ENCODE results near the gene AAMDC. TPM values are rescaled to one million over a fixed set of nuclear protein-coding genes. Genes with fewer than 3 reads are reported as not detected.
"Not testable (repeated sequence)": the region's sequence is repeated elsewhere in the genome, so short reads cannot be mapped to it uniquely, and the experiment has no call there.

Gene AAMDC
- total RNA-seq, 1 experiment from 2014 or later = 13.0 TPM

GRCh38 chr11:77851503-77851902 is 30.6 kb downstream of the AAMDC start:
- DNase-seq (ENCODE audit: unreplicated experiment) = no peak
- ChIA-PET POLR2A (no interaction called here), CTCF (no interaction called here)
- Mint-ChIP-seq H3K27ac (ENCODE audit: low read depth, unreplicated experiment) (no peak overlapping the region), H3K9me3 (ENCODE audit: unreplicated experiment) (no peaks in the 10 kb centered on the region), H3K27me3 (ENCODE audit: insufficient read depth, unreplicated experiment) (no peaks in the 10 kb centered on the region), H3K36me3 (ENCODE audit: insufficient read depth, unreplicated experiment) (peaks cover 40% of the 10 kb centered on the region), H3K4me1 (ENCODE audit: insufficient read depth, unreplicated experiment) (no peaks in the 10 kb centered on the region), H3K4me3 (ENCODE audit: unreplicated experiment) (no peak overlapping the region)
- no TSS peak for BruUV-seq (replicated peaks)
- intact Hi-C loops (cut with micrococcal nuclease) = no loop called here
- TF ChIP-seq CTCF (IDR thresholded peaks at IDR 0.05; ENCODE audit: unreplicated experiment) = no peak

GRCh38 chr11:77854838-77855237 is 33.9 kb downstream of the AAMDC start:
- CTCF ChIA-PET = interaction anchor here (0.5 kb wide), 1 partner anchor 11 kb away, joined by 3 read pairs; no protein-coding TSS in a partner anchor
- no peak for TF ChIP-seq CTCF (IDR thresholded peaks at IDR 0.05; ENCODE audit: unreplicated experiment)

GRCh38 chr11:77857906-77858457 is 37.0 kb downstream of the AAMDC start:
- H3K4me3 Mint-ChIP-seq (ENCODE audit: unreplicated experiment); H3K27ac Mint-ChIP-seq (ENCODE audit: low read depth, unreplicated experiment); H3K4me1 Mint-ChIP-seq (ENCODE audit: insufficient read depth, unreplicated experiment); H3K9me3 Mint-ChIP-seq (ENCODE audit: unreplicated experiment); POLR2A ChIA-PET; H3K27me3 Mint-ChIP-seq (ENCODE audit: insufficient read depth, unreplicated experiment); intact Hi-C loops (cut with micrococcal nuclease); DNase-seq (ENCODE audit: unreplicated experiment); BruUV-seq (replicated peaks): not testable (repeated sequence)
- peaks cover 38% of the 10 kb centered on the region for H3K36me3 Mint-ChIP-seq (ENCODE audit: insufficient read depth, unreplicated experiment)
- CTCF ChIA-PET = interaction anchor here (0.6 to 0.7 kb wide), 2 partner anchors 9 to 28 kb away, joined by 3 read pairs; no protein-coding TSS in a partner anchor

More at GRCh38 chr11:77854838-77855237, 33.9 kb downstream of the AAMDC start:
- Mint-ChIP-seq H3K4me1 (ENCODE audit: insufficient read depth, unreplicated experiment) (no peaks in the 10 kb centered on the region), H3K4me3 (ENCODE audit: unreplicated experiment) (no peak overlapping the region), H3K36me3 (ENCODE audit: insufficient read depth, unreplicated experiment) (peaks cover 36% of the 10 kb centered on the region), H3K27ac (ENCODE audit: low read depth, unreplicated experiment) (no peak overlapping the region), H3K9me3 (ENCODE audit: unreplicated experiment) (no peaks in the 10 kb centered on the region), H3K27me3 (ENCODE audit: insufficient read depth, unreplicated experiment) (no peaks in the 10 kb centered on the region)
- POLR2A ChIA-PET = no interaction called here
- no peak for DNase-seq (ENCODE audit: unreplicated experiment)
- intact Hi-C loops (cut with micrococcal nuclease) = no loop called here
- no TSS peak for BruUV-seq (replicated peaks)

GRCh38 chr11:77861444-77861843 is 40.5 kb downstream of the AAMDC start:
- DNase-seq (ENCODE audit: unreplicated experiment); CTCF ChIA-PET; H3K4me3 Mint-ChIP-seq (ENCODE audit: unreplicated experiment); BruUV-seq (replicated peaks); H3K27me3 Mint-ChIP-seq (ENCODE audit: insufficient read depth, unreplicated experiment); intact Hi-C loops (cut with micrococcal nuclease); H3K9me3 Mint-ChIP-seq (ENCODE audit: unreplicated experiment); H3K27ac Mint-ChIP-seq (ENCODE audit: low read depth, unreplicated experiment); H3K4me1 Mint-ChIP-seq (ENCODE audit: insufficient read depth, unreplicated experiment): not testable (repeated sequence)
- POLR2A ChIA-PET = interaction anchor here (0.7 kb wide), 1 partner anchor 294 kb away, joined by 4 read pairs; no protein-coding TSS in a partner anchor
- H3K36me3 Mint-ChIP-seq (ENCODE audit: insufficient read depth, unreplicated experiment) = peaks cover 18% of the 10 kb centered on the region

- no TSS peak for BruUV-seq (replicated peaks)
- H3K27ac Mint-ChIP-seq (ENCODE audit: low read depth, unreplicated experiment) = no peak overlapping the region
Observed at GRCh38 chr11:77865805-77866204, 44.9 kb downstream of the AAMDC start.

More at GRCh38 chr11:77865805-77866204, 44.9 kb downstream of the AAMDC start:
- no peak for DNase-seq (ENCODE audit: unreplicated experiment)
- no peaks in the 10 kb centered on the region for H3K27me3 Mint-ChIP-seq (ENCODE audit: insufficient read depth, unreplicated experiment)
- H3K36me3 Mint-ChIP-seq (ENCODE audit: insufficient read depth, unreplicated experiment) = peaks cover 25% of the 10 kb centered on the region
- H3K4me1 Mint-ChIP-seq (ENCODE audit: insufficient read depth, unreplicated experiment) = no peaks in the 10 kb centered on the region
- H3K9me3 Mint-ChIP-seq (ENCODE audit: unreplicated experiment) = no peaks in the 10 kb centered on the region
- intact Hi-C loops (cut with micrococcal nuclease) = no loop called here
- TF ChIP-seq CTCF (IDR thresholded peaks at IDR 0.05; ENCODE audit: unreplicated experiment) = no peak
- H3K4me3 Mint-ChIP-seq (ENCODE audit: unreplicated experiment) = no peak overlapping the region
- ChIA-PET CTCF (interaction anchor here (0.8 kb wide), 1 partner anchor 11 kb away, joined by 3 read pairs; no protein-coding TSS in a partner anchor), POLR2A (no interaction called here)
